IMR-90 (cell line): ENCODE data around the gene SRGAP3. TPM values are rescaled to one million over a fixed set of nuclear protein-coding genes. Genes with fewer than 3 reads are reported as not detected.

Experiments used
- ATAC-seq: fragments of 200-7000 bp; cut with Tn5 transposase; 2 replicates; pipeline ENCODE4 v1.9.1; 2020; ENCODE audit warnings: low read depth, mild to moderate bottlenecking, moderate library complexity
- BruUV-seq: library from RNA; stranded (reverse); fragments of 400-500 nt; replicated peaks from 2 replicates; lab custom pipeline; 2021; lab: Mats Ljungman, UMichigan
- CTCF ChIA-PET: fragments of 300-600 bp; formaldehyde crosslinking; extraction: SDS; loops from one replicate; lab custom pipeline; 2021; ENCODE audit warnings: antibody characterized with exemption; lab: Yijun Ruan, JAX
- POLR2A ChIA-PET: fragments of 300-600 bp; sonication (Branson Sonifier 250); formaldehyde crosslinking; loops from one replicate; lab custom pipeline; 2022; ENCODE audit warnings: antibody characterized with exemption; ENCODE audit not compliant: unreplicated experiment; lab: Charles Lee
- DNase-seq: peaks from one replicate; pipeline ENCODE4 v3.0.0; 2013
- H2AFZ ChIP-seq: replicated peaks from 2 replicates; pipeline ENCODE3; 2013; ENCODE audit warnings: low read length, mild to moderate bottlenecking; ENCODE audit not compliant: poor library complexity
- H2AK5ac ChIP-seq: 2 replicates; pipeline ENCODE4 v1.6.1; 2013; ENCODE audit warnings: low read depth, low read length, inconsistent platforms
- H2AK9ac ChIP-seq: replicated peaks from 2 replicates; pipeline ENCODE3; 2013; ENCODE audit warnings: mild to moderate bottlenecking, low read depth, low read length, moderate library complexity; ENCODE audit not compliant: poor library complexity
- H2BK120ac ChIP-seq: 2 replicates; pipeline ENCODE4 v1.6.1; 2013; ENCODE audit warnings: low read depth, low read length, inconsistent platforms
- H2BK15ac ChIP-seq: 3 replicates; pipeline ENCODE4 v1.6.1; 2013; ENCODE audit warnings: low read depth, low read length, inconsistent platforms
- H2BK20ac ChIP-seq: 2 replicates; pipeline ENCODE4 v1.6.1; 2013; ENCODE audit warnings: low read depth, mild to moderate bottlenecking, inconsistent platforms, low read length, moderate library complexity
- H2BK5ac ChIP-seq: 2 replicates; pipeline ENCODE4 v1.6.1; 2013; ENCODE audit warnings: mild to moderate bottlenecking, low read depth, low read length, inconsistent platforms; ENCODE audit not compliant: poor library complexity, severe bottlenecking
- H3K14ac ChIP-seq: replicated peaks from 2 replicates; pipeline ENCODE4 v1.6.1; 2013; ENCODE audit warnings: low read depth, low read length, inconsistent platforms
- H3K18ac ChIP-seq: 2 replicates; pipeline ENCODE4 v1.6.1; 2013; ENCODE audit warnings: low read depth, low read length, control low read depth
- H3K23ac ChIP-seq: 2 replicates; pipeline ENCODE4 v1.6.1; 2013; ENCODE audit warnings: low read depth, low read length, inconsistent platforms
- H3K27ac ChIP-seq: 2 replicates; pipeline ENCODE4 v1.5.1; 2013; ENCODE audit warnings: mild to moderate bottlenecking, control low read depth, low read length; ENCODE audit not compliant: insufficient read depth
- H3K27me3 ChIP-seq: 2 replicates; pipeline ENCODE4 v1.6.1; 2013; ENCODE audit warnings: low read length; ENCODE audit not compliant: control insufficient read depth, insufficient read depth
- H3K36me3 ChIP-seq: 2 replicates; pipeline ENCODE4 v1.6.1; 2013; ENCODE audit warnings: low read length, mixed read lengths; ENCODE audit not compliant: control insufficient read depth, insufficient read depth
- H3K4ac ChIP-seq: 2 replicates; pipeline ENCODE4 v1.6.1; 2013; ENCODE audit warnings: low read depth, low read length, inconsistent platforms
- H3K4me1 ChIP-seq: 2 replicates; pipeline ENCODE4 v1.6.1; 2013; ENCODE audit warnings: low read length, mixed read lengths; ENCODE audit not compliant: control insufficient read depth, insufficient read depth
- H3K4me2 ChIP-seq: 2 replicates; pipeline ENCODE4 v1.6.1; 2013; ENCODE audit warnings: low read depth, mild to moderate bottlenecking, control low read depth, low read length, moderate library complexity
- H3K4me3 ChIP-seq: 2 replicates; pipeline ENCODE4 v1.5.1; 2013; ENCODE audit warnings: low read depth, mild to moderate bottlenecking, control low read depth, low read length, moderate library complexity; ENCODE audit not compliant: insufficient read depth
- H3K56ac ChIP-seq: 2 replicates; pipeline ENCODE4 v1.6.1; 2013; ENCODE audit warnings: low read length, inconsistent platforms; ENCODE audit not compliant: insufficient read depth; ENCODE audit errors: extremely low read depth
- H3K79me1 ChIP-seq, 2 experiments: 2 replicates each; pipeline ENCODE4 v1.6.1; 2013; ENCODE audit warnings: low read length in 2 of 2, inconsistent platforms in 1 of 2, low read depth in 1 of 2
- H3K9ac ChIP-seq: 2 replicates; pipeline ENCODE4 v1.6.1; 2013; ENCODE audit warnings: low read depth, low read length, control low read depth
- H3K9me1 ChIP-seq: 2 replicates; pipeline ENCODE4 v1.6.1; 2013; ENCODE audit warnings: low read length, inconsistent platforms; ENCODE audit not compliant: insufficient read depth
- H3K9me3 ChIP-seq: 2 replicates; pipeline ENCODE4 v1.6.1; 2013; ENCODE audit warnings: low read length; ENCODE audit not compliant: control insufficient read depth, insufficient read depth
- H4K20me1 ChIP-seq: 2 replicates; pipeline ENCODE4 v1.6.1; 2013; ENCODE audit warnings: low read length, inconsistent platforms; ENCODE audit not compliant: insufficient read depth
- H4K5ac ChIP-seq: 2 replicates; pipeline ENCODE4 v1.6.1; 2013; ENCODE audit warnings: mild to moderate bottlenecking, low read depth, low read length, control low read depth
- H4K8ac ChIP-seq, 2 experiments: 2 replicates each; pipeline ENCODE4 v1.6.1; 2013; ENCODE audit warnings: low read depth in 2 of 2, low read length in 2 of 2, control low read depth in 1 of 2, inconsistent platforms in 1 of 2
- H4K91ac ChIP-seq: 2 replicates; pipeline ENCODE4 v1.6.1; 2013; ENCODE audit warnings: low read depth, low read length, inconsistent platforms; ENCODE audit not compliant: insufficient read depth
- CHD1 ChIP-seq: IDR thresholded peaks from 2 replicates; pipeline ENCODE4 v1.6.1; 2012; ENCODE audit warnings: low read depth, low read length, improper control_type of control experiment
- RAD21 ChIP-seq: IDR thresholded peaks from 2 replicates; pipeline ENCODE4 v1.6.1; 2012; ENCODE audit warnings: low read length, improper control_type of control experiment
- USF2 ChIP-seq: fragments of 150-350 bp; IDR thresholded peaks from 2 replicates; pipeline ENCODE4 v1.6.1; 2017; ENCODE audit warnings: mild to moderate bottlenecking, antibody characterized with exemption, low read length, low read depth
- WGBS, 2 experiments: methylation state at CpG; one replicate each; pipeline versions ENCODE4 v1.1.5 to v1.1.7; 2013; ENCODE audit warnings: missing lambda C conversion rate in 2 of 2; ENCODE audit not compliant: insufficient read length in 1 of 2; ENCODE audit errors: extremely low coverage in 2 of 2; 5-methylcytosine and 5-hydroxymethylcytosine counted together
- dilution Hi-C: fragments of 300-500 bp; cut with HindIII; formaldehyde crosslinking; loops from one replicate; pipeline ENCODE4 v1.14.3; 2018; ENCODE audit warnings: low sequenced_read_pairs; ENCODE audit not compliant: unreplicated experiment
- in situ Hi-C: fragments of 300-500 bp; cut with MboI; formaldehyde crosslinking; loops from 3 replicates; pipeline ENCODE4 v1.14.3; 2019; ENCODE audit warnings: low sequenced_read_pairs, inconsistent platforms, mixed read lengths
- intact Hi-C: fragments of 100-400 bp; cut with micrococcal nuclease; formaldehyde crosslinking; loops from 2 replicates; pipeline ENCODE4 v1.10.0; 2022
- polyA plus RNA-seq, 3 experiments: library from polyadenylated mRNA; depleted of rRNA; stranded (reverse); fragments of >200 nt; gene quantifications; 2 replicates each; pipeline ENCODE4 v1.2.3, GENCODE V29; 2012; ENCODE audit warnings: low replicate concordance in 1 of 3
- total RNA-seq: library from RNA; depleted of rRNA; stranded (reverse); fragments of >200 nt; gene quantifications from 2 replicates; pipeline ENCODE4 v1.2.3, GENCODE V29; 2012
- TF ChIP-seq, protein P1 (sequence below): conservative IDR thresholded peaks from 2 replicates; pipeline ENCODE4 v1.5.1; 2012; ENCODE audit warnings: mild to moderate bottlenecking, low read depth, low read length, improper control_type of control experiment

SRGAP3 gene
- total and polyA plus RNA-seq, 2 of the 4 experiments (the other 2 are of a cell fraction) = 0.68 to 1.4 TPM

DNA sequence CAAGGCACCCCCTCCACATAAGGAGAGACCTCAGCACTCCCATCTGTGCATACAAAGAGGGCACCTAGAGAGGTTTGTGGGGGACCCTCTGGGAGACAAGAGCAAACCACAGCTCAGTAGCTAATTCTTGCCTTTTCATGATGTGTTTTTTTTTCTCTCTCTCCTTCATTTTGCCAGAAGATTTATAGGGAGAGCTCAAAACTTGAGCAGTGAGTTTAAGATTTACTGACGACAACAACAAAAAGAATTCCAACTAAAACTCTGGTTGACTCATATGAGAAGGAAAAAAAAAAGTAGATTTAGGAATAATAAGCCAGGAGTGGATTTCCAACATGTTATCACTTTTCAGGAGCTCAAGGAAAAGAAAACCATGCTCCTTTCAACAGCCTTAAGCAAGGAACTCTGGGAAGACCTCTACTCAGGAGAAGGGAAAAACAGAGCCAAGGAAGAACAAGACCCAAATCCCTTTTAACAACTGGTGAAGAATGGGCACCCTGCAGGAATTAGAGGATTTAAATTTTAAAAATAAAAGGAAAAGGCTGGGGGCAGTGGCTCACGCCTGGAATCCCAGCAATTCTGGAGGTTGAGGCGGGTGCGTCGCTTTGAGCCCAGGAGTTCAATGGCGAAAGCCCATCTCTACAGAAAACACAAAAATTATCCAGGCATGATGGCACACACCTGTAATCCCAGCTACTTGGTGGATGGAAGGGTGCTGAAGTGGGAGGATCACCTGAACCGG, 228.0 kb downstream of the SRGAP3 start:
- Histone ChIP-seq H4K91ac (no peak overlapping the region), H2BK15ac (no peak overlapping the region), H3K79me1 (no peaks in the 10 kb centered on the region), H3K23ac (no peak overlapping the region), H3K9ac (no peak overlapping the region), H3K36me3 (no peaks in the 10 kb centered on the region), H3K4me1 (no peaks in the 10 kb centered on the region), H2BK120ac (no peak overlapping the region), H3K9me3 (no peaks in the 10 kb centered on the region), H2AFZ (no peak overlapping the region), H2BK5ac (no peak overlapping the region), H2AK9ac (no peak overlapping the region), H3K27ac (no peak overlapping the region), H3K9me1 (no peaks in the 10 kb centered on the region), H3K27me3 (no peaks in the 10 kb centered on the region; the same call in 1 of the 2 replicates), H3K4ac (no peak overlapping the region), H4K8ac (no peak overlapping the region), H3K4me2 (no peak overlapping the region), H3K4me3 (no peak overlapping the region), H4K20me1 (no peaks in the 10 kb centered on the region), H2AK5ac (no peak overlapping the region), H2BK20ac (no peak overlapping the region), H3K14ac (no peak overlapping the region), H3K18ac (no peak overlapping the region), H3K56ac (no peak overlapping the region), H4K5ac (no peak overlapping the region)
- POLR2A ChIA-PET = no interaction called here
- intact Hi-C loops (no loop called here), dilution Hi-C loops (no loop called here), in situ Hi-C loops (no loop called here)
- CTCF ChIA-PET = interaction anchor here (0.6 kb wide), 2 partner anchors 317 to 378 kb away, joined by 3 to 4 read pairs; no protein-coding TSS in a partner anchor
- ATAC-seq = no peak
- DNase-seq = no peak
- TF ChIP-seq CHD1 (no peak), RAD21 (no peak), USF2 (no peak)
- TF ChIP-seq, protein P1, sequence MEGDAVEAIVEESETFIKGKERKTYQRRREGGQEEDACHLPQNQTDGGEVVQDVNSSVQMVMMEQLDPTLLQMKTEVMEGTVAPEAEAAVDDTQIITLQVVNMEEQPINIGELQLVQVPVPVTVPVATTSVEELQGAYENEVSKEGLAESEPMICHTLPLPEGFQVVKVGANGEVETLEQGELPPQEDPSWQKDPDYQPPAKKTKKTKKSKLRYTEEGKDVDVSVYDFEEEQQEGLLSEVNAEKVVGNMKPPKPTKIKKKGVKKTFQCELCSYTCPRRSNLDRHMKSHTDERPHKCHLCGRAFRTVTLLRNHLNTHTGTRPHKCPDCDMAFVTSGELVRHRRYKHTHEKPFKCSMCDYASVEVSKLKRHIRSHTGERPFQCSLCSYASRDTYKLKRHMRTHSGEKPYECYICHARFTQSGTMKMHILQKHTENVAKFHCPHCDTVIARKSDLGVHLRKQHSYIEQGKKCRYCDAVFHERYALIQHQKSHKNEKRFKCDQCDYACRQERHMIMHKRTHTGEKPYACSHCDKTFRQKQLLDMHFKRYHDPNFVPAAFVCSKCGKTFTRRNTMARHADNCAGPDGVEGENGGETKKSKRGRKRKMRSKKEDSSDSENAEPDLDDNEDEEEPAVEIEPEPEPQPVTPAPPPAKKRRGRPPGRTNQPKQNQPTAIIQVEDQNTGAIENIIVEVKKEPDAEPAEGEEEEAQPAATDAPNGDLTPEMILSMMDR = no peak
- no CpG with 5 or more reads among the region's 7 CpGs for WGBS, 2 experiments
- no TSS peak for BruUV-seq
